Tibial nerve (tissue), 4 donors: ENCODE measurements around the gene RHBDL2. TPM values are rescaled to one million over a fixed set of nuclear protein-coding genes. Genes with fewer than 3 reads are reported as not detected.
"Not testable (repeated sequence)": the region's sequence is repeated elsewhere in the genome, so short reads cannot be mapped to it uniquely, and the experiment has no call there.

Experiments used
- DNase-seq, 2 donors: peaks; one replicate each; pipeline ENCODE4 v3.0.0-alpha.2; 2019; ENCODE audit warnings: low spot score in 2 of 2
- H3K27ac ChIP-seq, 4 donors: fragments of 200-600 bp; sonication (generic) in 3 of 4; one replicate each; pipeline ENCODE4 v1.5.1; 2017 to 2019; ENCODE audit warnings: mild to moderate bottlenecking in 1 of 4
- H3K27me3 ChIP-seq, 2 donors: fragments of 200-600 bp; sonication (generic) in 1 of 2; one replicate each; pipeline versions ENCODE4 v1.5.1 to v1.6.0; 2017 to 2019
- H3K36me3 ChIP-seq, 3 donors: fragments of 200-600 bp; sonication (generic); one replicate each; pipeline ENCODE4 v1.5.1; 2018 to 2019
- H3K4me1 ChIP-seq, 4 donors: fragments of 200-600 bp; sonication (generic) in 3 of 4; one replicate each; pipeline ENCODE4 v1.5.1; 2017 to 2019
- H3K4me3 ChIP-seq, 4 donors: fragments of 200-600 bp; sonication (generic) in 3 of 4; one replicate each; pipeline ENCODE4 v1.5.1; 2017 to 2019; ENCODE audit warnings: mild to moderate bottlenecking in 1 of 4, moderate library complexity in 1 of 4
- H3K9me3 ChIP-seq, 4 donors: fragments of 200-600 bp; sonication (generic) in 3 of 4; one replicate each; pipeline ENCODE4 v1.5.1; 2017 to 2019
- CTCF ChIP-seq, 5 experiments: fragments of 200-600 bp in 3 of 5; fragments of 450-650 bp in 2 of 5; sonication (generic) in 3 of 5; IDR thresholded peaks; one replicate each; pipeline ENCODE4 v1.5.1; 2016 to 2019; ENCODE audit warnings: antibody characterized with exemption in 5 of 5, mild to moderate bottlenecking in 3 of 5, moderate library complexity in 2 of 5
- EP300 ChIP-seq, 2 donors: sonication (generic); formaldehyde crosslinking; IDR thresholded peaks; one replicate each; pipeline ENCODE4 v1.6.1; 2017; ENCODE audit warnings: antibody characterized with exemption in 2 of 2, mild to moderate bottlenecking in 1 of 2
- POLR2A ChIP-seq, 2 donors: fragments of 450-650 bp; IDR thresholded peaks; one replicate each; pipeline ENCODE4 v1.6.1; 2017; ENCODE audit warnings: antibody characterized with exemption in 2 of 2, mild to moderate bottlenecking in 2 of 2, moderate library complexity in 2 of 2
- WGBS, 2 donors: methylation state at CpG; one replicate each; pipeline ENCODE4 v1.1.5; 2018; 5-methylcytosine and 5-hydroxymethylcytosine counted together
- total RNA-seq, 4 donors: library from RNA; depleted of rRNA; stranded (reverse); fragments of >200 nt; gene quantifications; one replicate each; pipeline ENCODE4 v1.1.0, GENCODE V29; 2016

Gene RHBDL2
- total RNA-seq, 4 donors from 2014 or later = 1.3 TPM; not detected in 3

- no peaks in the 10 kb centered on the region for H3K27me3 ChIP-seq
- no peak for DNase-seq
- TF ChIP-seq POLR2A (IDR thresholded peaks at IDR 0.05) = no peak
- no peak for TF ChIP-seq EP300 (IDR thresholded peaks at IDR 0.05)
- H3K36me3 ChIP-seq = peaks cover 0 to 80% (median 7%) of the 10 kb centered on the region in 3 donors
- H3K27ac ChIP-seq = no peak overlapping the region
- H3K4me1 ChIP-seq = peaks cover 0 to 43% (median 14%) of the 10 kb centered on the region in 4 donors
- H3K9me3 ChIP-seq = no peaks in the 10 kb centered on the region
- H3K4me3 ChIP-seq = no peak overlapping the region
- WGBS, 2 donors = 76 to 79% methylated on average over 4 of the region's 4 CpGs
Measured at GRCh38 chr1:38852780-38853179, 88.8 kb downstream of the RHBDL2 start.

GRCh38 chr1:38848071-38848470 is 93.6 kb downstream of the RHBDL2 start:
- Histone ChIP-seq H3K9me3 (no peaks in the 10 kb centered on the region), H3K4me1 (peaks cover 0 to 15% (median 0%) of the 10 kb centered on the region in 4 donors), H3K27me3 (no peaks in the 10 kb centered on the region), H3K36me3 (peaks cover 0 to 94% (median 10%) of the 10 kb centered on the region in 3 donors), H3K27ac (no peak overlapping the region), H3K4me3 (no peak overlapping the region)
- DNase-seq = no peak
- 86 to 90% methylated on average over 1 of the region's 1 CpG for WGBS, 2 donors
- TF ChIP-seq POLR2A (IDR thresholded peaks at IDR 0.05) = no peak
- TF ChIP-seq EP300 (IDR thresholded peaks at IDR 0.05) = no peak
- TF ChIP-seq CTCF (IDR thresholded peaks at IDR 0.05) = no peak

GRCh38 chr1:38846210-38846609 is 95.4 kb downstream of the RHBDL2 start:
- H3K4me1 ChIP-seq = peaks cover 0 to 12% (median 0%) of the 10 kb centered on the region in 4 donors
- no peak overlapping the region for H3K27ac ChIP-seq
- no peak for DNase-seq
- H3K27me3 ChIP-seq = no peaks in the 10 kb centered on the region
- WGBS, 2 donors = 83 to 92% methylated on average over 3 of the region's 3 CpGs
- H3K4me3 ChIP-seq = no peak overlapping the region
- TF ChIP-seq POLR2A (IDR thresholded peaks at IDR 0.05) (no peak), EP300 (IDR thresholded peaks at IDR 0.05) (no peak), CTCF (IDR thresholded peaks at IDR 0.05) (no peak)
- no peaks in the 10 kb centered on the region for H3K9me3 ChIP-seq
- H3K36me3 ChIP-seq = peaks cover 0 to 91% (median 10%) of the 10 kb centered on the region in 3 donors

- H3K27ac ChIP-seq, H3K27me3 ChIP-seq, H3K4me3 ChIP-seq, H3K9me3 ChIP-seq, DNase-seq: not testable (repeated sequence)
- H3K4me1 ChIP-seq = peaks cover 0 to 22% (median 0%) of the 10 kb centered on the region in 4 donors
- peaks cover 0 to 89% (median 10%) of the 10 kb centered on the region in 3 donors for H3K36me3 ChIP-seq
- 96 to 98% methylated on average over 3 of the region's 3 CpGs for WGBS, 2 donors
Measured at GRCh38 chr1:38845088-38845487, 96.5 kb downstream of the RHBDL2 start.

- H3K27ac ChIP-seq = no peak overlapping the region
- 57 to 64% methylated on average over 2 of the region's 2 CpGs for whole genome bisulfite sequencing, 2 donors
Measured at GRCh38 chr1:38840281-38840680, 101.3 kb downstream of the RHBDL2 start.

GRCh38 chr1:38839363-38839762 is 102.3 kb downstream of the RHBDL2 start:
- no peak for TF ChIP-seq CTCF (IDR thresholded peaks at IDR 0.05)
- WGBS, 2 donors = 74 to 79% methylated on average over 9 of the region's 9 CpGs
- no peak overlapping the region for H3K4me3 ChIP-seq
- no peak overlapping the region for H3K27ac ChIP-seq
- peaks cover 0 to 15% (median 0%) of the 10 kb centered on the region in 4 donors for H3K4me1 ChIP-seq
- H3K9me3 ChIP-seq = no peaks in the 10 kb centered on the region
- no peaks in the 10 kb centered on the region for H3K27me3 ChIP-seq
- DNase-seq = no peak
- peaks cover 0 to 58% (median 2%) of the 10 kb centered on the region in 3 donors for H3K36me3 ChIP-seq

More at GRCh38 chr1:38840281-38840680, 101.3 kb downstream of the RHBDL2 start:
- TF ChIP-seq POLR2A (IDR thresholded peaks at IDR 0.05) = no peak
- no peak for TF ChIP-seq CTCF (IDR thresholded peaks at IDR 0.05)
- no peak for TF ChIP-seq EP300 (IDR thresholded peaks at IDR 0.05)
- H3K36me3 ChIP-seq = peaks cover 2 to 65% (median 6%) of the 10 kb centered on the region in 3 donors
- no peaks in the 10 kb centered on the region for H3K27me3 ChIP-seq
- peaks cover 0 to 14% (median 0%) of the 10 kb centered on the region in 4 donors for H3K4me1 ChIP-seq
- no peak overlapping the region for H3K4me3 ChIP-seq
- no peak for DNase-seq
- no peaks in the 10 kb centered on the region for H3K9me3 ChIP-seq

GRCh38 chr1:38836316-38836715 is 105.3 kb downstream of the RHBDL2 start:
- not testable (repeated sequence) for H3K9me3 ChIP-seq, H3K4me3 ChIP-seq, H3K27ac ChIP-seq, DNase-seq, H3K27me3 ChIP-seq
- Histone ChIP-seq H3K36me3 (peaks cover 0 to 32% (median 2%) of the 10 kb centered on the region in 3 donors), H3K4me1 (peaks cover 0 to 27% (median 0%) of the 10 kb centered on the region in 4 donors)
- 82 to 90% methylated on average over 10 of the region's 10 CpGs for WGBS, 2 donors
